Astrocyte (in vitro differentiated cells and primary cell): Measurements from ENCODE around the gene ZNF816. TPM values are rescaled to one million over a fixed set of nuclear protein-coding genes. Genes with fewer than 3 reads are reported as not detected.
"Not testable (repeated sequence)": the region's sequence is repeated elsewhere in the genome, so short reads cannot be mapped to it uniquely, and the experiment has no call there.

Experiments
- DNase-seq: peaks from one replicate; pipeline ENCODE4 v3.0.0-alpha.2; 2010; ENCODE audit warnings: low read depth
- FAIRE-seq: peaks from 2 replicates; lab custom pipeline; 2011; peaks lifted over from hg19 to GRCh38; lab: Jason Lieb, UNC
- H2AFZ ChIP-seq: 2 replicates; pipeline ENCODE4 v1.6.0; 2012; ENCODE audit warnings: low read depth, low read length, inconsistent platforms
- H3K27ac ChIP-seq: 2 replicates; pipeline ENCODE4 v1.5.1; 2011; ENCODE audit warnings: low read depth, low read length, inconsistent platforms
- H3K27me3 ChIP-seq: 2 replicates; pipeline ENCODE4 v1.6.0; 2011; ENCODE audit warnings: low read length, inconsistent platforms; ENCODE audit not compliant: insufficient read depth
- H3K36me3 ChIP-seq: 2 replicates; pipeline ENCODE4 v1.5.1; 2011; ENCODE audit warnings: low read length, inconsistent platforms; ENCODE audit not compliant: insufficient read depth
- H3K4me1 ChIP-seq: 2 replicates; pipeline ENCODE4 v1.5.1; 2011; ENCODE audit warnings: low read length, inconsistent platforms; ENCODE audit not compliant: insufficient read depth
- H3K4me2 ChIP-seq: 2 replicates; pipeline ENCODE4 v1.6.0; 2012; ENCODE audit warnings: low read length, inconsistent platforms
- H3K4me3 ChIP-seq: 2 replicates; pipeline ENCODE4 v1.5.1; 2011; ENCODE audit warnings: low read depth, mild to moderate bottlenecking, low read length, inconsistent platforms; ENCODE audit not compliant: insufficient read depth
- H3K79me2 ChIP-seq: 2 replicates; pipeline ENCODE4 v1.6.0; 2012; ENCODE audit warnings: mild to moderate bottlenecking, low read length, inconsistent platforms; ENCODE audit not compliant: insufficient read depth
- H3K9ac ChIP-seq: 2 replicates; pipeline ENCODE4 v1.6.0; 2012; ENCODE audit warnings: mild to moderate bottlenecking, low read length, inconsistent platforms
- H3K9me3 ChIP-seq: 2 replicates; pipeline ENCODE4 v1.5.1; 2012; ENCODE audit warnings: low read depth, mild to moderate bottlenecking, low read length, inconsistent platforms; ENCODE audit not compliant: insufficient read depth
- H4K20me1 ChIP-seq: 2 replicates; pipeline ENCODE4 v1.6.0; 2012; ENCODE audit warnings: low read length, inconsistent platforms; ENCODE audit not compliant: insufficient read depth
- H3K27ac Mint-ChIP-seq: one replicate; pipeline ENCODE4 v1.8.0; 2021; ENCODE audit warnings: mild to moderate bottlenecking, mixed read lengths; ENCODE audit not compliant: unreplicated experiment
- H3K27me3 Mint-ChIP-seq: one replicate; pipeline ENCODE4 v1.8.0; 2021; ENCODE audit warnings: low read depth, mixed read lengths; ENCODE audit not compliant: unreplicated experiment
- H3K36me3 Mint-ChIP-seq: one replicate; pipeline ENCODE4 v1.8.0; 2021; ENCODE audit warnings: low read depth, mixed read lengths; ENCODE audit not compliant: unreplicated experiment
- H3K4me1 Mint-ChIP-seq: one replicate; pipeline ENCODE4 v1.8.0; 2021; ENCODE audit warnings: low read depth, mixed read lengths; ENCODE audit not compliant: unreplicated experiment
- H3K4me3 Mint-ChIP-seq: one replicate; pipeline ENCODE4 v1.8.0; 2021; ENCODE audit warnings: mild to moderate bottlenecking, moderate library complexity, mixed read lengths; ENCODE audit not compliant: unreplicated experiment
- H3K9me3 Mint-ChIP-seq: one replicate; pipeline ENCODE4 v1.8.0; 2021; ENCODE audit warnings: mild to moderate bottlenecking, mixed read lengths; ENCODE audit not compliant: unreplicated experiment
- CTCF ChIP-seq: IDR thresholded peaks from 2 replicates; pipeline ENCODE4 v1.5.1; 2011; ENCODE audit warnings: low read depth, mild to moderate bottlenecking, inconsistent platforms, low read length, moderate library complexity; ENCODE audit not compliant: insufficient read depth
- EZH2 ChIP-seq: IDR thresholded peaks from 2 replicates; pipeline ENCODE4 v1.6.1; 2012; ENCODE audit warnings: mild to moderate bottlenecking, low read length, inconsistent platforms; ENCODE audit not compliant: insufficient read depth
- total RNA-seq: library from RNA; stranded (reverse); gene quantifications from 2 replicates; pipeline ENCODE4 v1.2.1, GENCODE V29; 2021

ZNF816 gene
- total RNA-seq, 1 donor from 2014 or later = 12.2 TPM

GRCh38 chr19:52935434-52935833 lies 27.2 kb downstream of the ZNF816 start:
- no peaks in the 10 kb centered on the region for H4K20me1 ChIP-seq
- H3K27ac Mint-ChIP-seq = peak overlapping the region; percentile 18
- peaks cover 27% of the 10 kb centered on the region for H3K36me3 Mint-ChIP-seq
- H3K9me3 ChIP-seq = peaks cover 3% of the 10 kb centered on the region
- H3K9ac ChIP-seq = no peak overlapping the region
- H3K79me2 ChIP-seq = peaks cover 7% of the 10 kb centered on the region
- no peak overlapping the region for H3K4me2 ChIP-seq
- no peaks in the 10 kb centered on the region for H3K27me3 Mint-ChIP-seq
- H3K9me3 Mint-ChIP-seq = peaks cover 9% of the 10 kb centered on the region
- peaks cover 19% of the 10 kb centered on the region for H3K4me1 Mint-ChIP-seq
- no peak overlapping the region for H3K27ac ChIP-seq
- no peak overlapping the region for H2AFZ ChIP-seq
- H3K4me3 Mint-ChIP-seq = peak overlapping the region; percentile 2
- no peaks in the 10 kb centered on the region for H3K36me3 ChIP-seq
- H3K4me3 ChIP-seq = no peak overlapping the region
- peak; percentile 82 for DNase-seq
- H3K4me1 ChIP-seq = no peaks in the 10 kb centered on the region
- no peak for FAIRE-seq
- H3K27me3 ChIP-seq = no peaks in the 10 kb centered on the region
- TF ChIP-seq EZH2 = no peak
- no peak for TF ChIP-seq CTCF

- not testable (repeated sequence) for H2AFZ ChIP-seq, H3K4me2 ChIP-seq, H3K79me2 ChIP-seq, H3K9me3 ChIP-seq, H4K20me1 ChIP-seq, H3K9ac ChIP-seq, H3K9me3 Mint-ChIP-seq, H3K27me3 Mint-ChIP-seq, H3K36me3 ChIP-seq, H3K27me3 ChIP-seq, H3K4me1 ChIP-seq, H3K4me3 ChIP-seq, DNase-seq, FAIRE-seq, H3K27ac ChIP-seq
- Mint-ChIP-seq H3K36me3 (peaks cover 22% of the 10 kb centered on the region), H3K4me1 (peaks cover 21% of the 10 kb centered on the region), H3K27ac (peak overlapping the region; percentile 78), H3K4me3 (peak overlapping the region; percentile 45)
These were observed 38.0 kb downstream of the ZNF816 start for GRCh38 chr19:52924641-52925040.

GRCh38 chr19:52923778-52924593 lies 38.7 kb downstream of the ZNF816 start:
- Mint-ChIP-seq H3K4me3 (peak overlapping the region; percentile 93), H3K27ac (peak overlapping the region; percentile 94), H3K9me3 (peaks cover 2% of the 10 kb centered on the region), H3K27me3 (no peaks in the 10 kb centered on the region), H3K36me3 (peaks cover 19% of the 10 kb centered on the region), H3K4me1 (peaks cover 21% of the 10 kb centered on the region)
- FAIRE-seq (no peak), DNase-seq (no peak)
- TF ChIP-seq CTCF (no peak), EZH2 (no peak)
- Histone ChIP-seq H3K27ac (no peak overlapping the region), H2AFZ (no peak overlapping the region), H3K4me1 (no peaks in the 10 kb centered on the region), H3K4me3 (no peak overlapping the region), H3K36me3 (peaks cover 4% of the 10 kb centered on the region), H3K9ac (no peak overlapping the region), H3K79me2 (no peaks in the 10 kb centered on the region), H3K27me3 (no peaks in the 10 kb centered on the region), H3K4me2 (peak overlapping the region; percentile 98), H3K9me3 (no peaks in the 10 kb centered on the region), H4K20me1 (no peaks in the 10 kb centered on the region)
